B cell (primary cell): ENCODE data around the gene PASD1.

Source experiments
- CTCF ChIP-seq: fragments of 200-600 bp; IDR thresholded peaks from one replicate; pipeline ENCODE4 v1.8.0; 2022; ENCODE audit warnings: antibody characterized with exemption, mild to moderate bottlenecking
- EZH2 ChIP-seq: IDR thresholded peaks from 2 replicates; pipeline ENCODE4 v1.6.1; 2012; ENCODE audit warnings: borderline replicate concordance, low read depth, mild to moderate bottlenecking, moderate library complexity, low read length; ENCODE audit not compliant: insufficient read depth, poor library complexity, severe bottlenecking

DNA sequence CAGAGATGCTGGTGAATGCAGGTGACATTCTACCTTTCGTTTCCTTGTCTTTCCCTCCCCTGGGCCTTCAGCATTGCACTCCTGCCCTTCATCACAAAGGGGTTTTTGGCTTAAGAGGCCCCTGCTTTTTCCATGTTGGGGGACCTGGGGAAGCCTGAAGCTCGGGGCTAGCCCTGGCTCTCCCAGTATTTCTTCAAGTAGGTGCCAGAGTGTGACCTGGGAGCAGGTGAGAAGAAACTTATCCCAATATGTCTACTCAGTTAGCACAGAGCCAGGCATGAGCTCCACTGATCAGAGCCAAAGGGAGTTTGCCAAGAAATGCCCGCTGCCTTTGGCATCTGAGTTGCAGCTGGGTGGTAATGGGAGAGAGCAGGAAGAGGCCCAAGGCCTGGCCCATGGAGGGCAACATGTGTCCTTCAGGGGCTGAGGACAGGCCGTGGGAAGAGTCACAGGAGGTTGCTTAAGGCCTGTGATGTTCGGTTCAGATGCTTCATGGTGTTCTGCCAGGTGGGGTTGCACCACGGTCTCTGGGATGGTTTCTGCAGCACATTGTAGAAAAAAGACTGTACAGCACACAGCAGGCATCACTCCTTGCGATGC, 139.4 kb downstream of the PASD1 start:
- TF ChIP-seq CTCF (no peak), EZH2 (no peak)
